ENCODE measurements around the gene FKBP9.
"Not testable (repeated sequence)": the region's sequence is repeated elsewhere in the genome, so short reads cannot be mapped to it uniquely, and the experiment has no call there.

Gene FKBP9

GRCh38 chr7:32957326-32958045 is at the start of gene FKBP9:
FKBP9 (plus strand) TSS chr7:32957440; CDS start chr7:32957574, 134 bp downstream.
- peak; percentile 42 for DNase-seq (ENCODE audit: low spot score)

GRCh38 chr7:32910195-32910594 is 47.0 kb upstream of the FKBP9 start:
- no peak for DNase-seq (ENCODE audit: low spot score)

- no peak for DNase-seq (ENCODE audit: low spot score)
These were observed 43.1 kb upstream of the FKBP9 start for GRCh38 chr7:32914184-32914583.

DNA sequence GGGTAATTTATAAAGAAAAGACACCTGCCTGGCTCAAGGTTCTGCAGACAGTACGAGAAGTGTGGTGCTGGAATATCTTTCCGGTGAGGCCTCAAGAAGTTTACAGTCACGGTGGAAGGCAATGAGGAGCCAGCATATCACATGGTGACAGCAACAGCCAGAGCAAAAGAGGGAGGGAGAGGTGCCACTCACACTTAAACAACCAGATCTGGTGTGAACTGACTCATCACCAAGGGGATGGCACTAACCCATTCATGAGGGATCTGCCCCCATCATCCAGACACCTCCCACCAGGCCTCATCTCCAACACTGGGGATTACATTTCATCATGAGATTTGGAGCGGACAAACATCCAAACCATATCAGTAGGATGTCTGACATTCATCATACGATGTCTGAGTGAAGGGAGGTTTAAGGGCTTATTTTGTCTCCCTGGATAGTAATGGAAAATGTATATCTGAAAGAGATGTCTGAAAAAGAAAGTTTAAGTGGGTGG is 42.2 kb upstream of the FKBP9 start:
- DNase-seq (ENCODE audit: low spot score): no peak

GRCh38 chr7:32916006-32916405 is 41.2 kb upstream of the FKBP9 start:
- no peak for DNase-seq (ENCODE audit: low spot score)

DNA sequence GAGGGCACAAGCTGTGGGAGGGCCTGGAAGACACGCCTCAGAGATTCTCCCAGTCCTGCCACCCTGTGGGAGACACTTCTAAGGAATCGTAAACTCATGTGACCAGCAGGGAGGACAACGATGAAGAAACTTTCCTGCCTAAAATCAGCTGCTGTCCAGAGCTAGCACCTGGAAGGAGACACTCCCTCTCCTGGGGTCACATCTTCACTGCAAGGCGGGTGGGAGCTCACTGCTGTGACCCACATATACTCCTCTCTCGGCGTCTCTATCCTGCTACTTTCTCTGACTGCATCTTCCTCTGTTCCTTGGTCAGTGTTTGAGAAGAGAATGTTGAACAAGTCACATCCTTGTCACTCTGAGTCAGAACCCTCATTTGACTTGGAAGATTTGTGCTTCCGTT is 40.2 kb upstream of the FKBP9 start:
- not testable (repeated sequence) for DNase-seq (ENCODE audit: low spot score)

- no peak for DNase-seq (ENCODE audit: low spot score)
These were observed 35.3 kb upstream of the FKBP9 start for GRCh38 chr7:32921896-32922295.

GRCh38 chr7:32928785-32929298 is 28.4 kb upstream of the FKBP9 start:
- DNase-seq (ENCODE audit: low spot score): peak; percentile 17

DNA sequence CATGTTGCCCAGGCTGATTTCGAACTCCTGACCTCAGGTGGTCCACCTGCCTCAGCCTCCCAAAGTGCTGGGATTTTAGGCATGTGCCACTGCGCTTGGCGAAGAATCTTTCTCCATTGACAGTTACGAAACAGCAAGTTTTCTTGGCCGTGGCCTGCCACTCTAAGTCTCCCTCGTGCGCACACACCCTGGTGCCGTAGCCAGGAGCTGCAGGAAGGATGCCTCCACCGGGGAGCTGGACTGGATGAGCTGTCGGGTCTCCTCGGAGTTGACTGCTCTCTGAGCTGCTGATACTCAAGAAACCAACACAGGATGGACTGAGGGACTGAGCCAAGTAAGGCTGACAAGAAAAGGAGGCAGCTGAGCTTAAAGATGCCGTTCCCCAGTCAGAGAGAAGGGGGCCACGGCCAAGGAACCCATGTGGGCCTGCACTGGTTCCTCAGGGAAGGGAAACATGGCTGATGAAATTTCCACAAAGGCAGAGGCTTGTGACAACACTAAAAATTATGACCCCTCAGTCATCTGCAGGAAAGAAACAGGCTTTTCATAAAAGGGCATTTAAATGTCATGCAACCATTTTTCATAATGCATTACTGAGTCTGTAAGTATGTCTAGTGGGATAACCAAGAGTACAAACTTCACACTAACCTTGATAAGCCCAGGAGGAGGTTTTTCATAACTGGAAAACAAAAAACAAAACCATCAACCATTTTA is 27.7 kb upstream of the FKBP9 start:
- no peak for DNase-seq (ENCODE audit: low spot score)

- DNase-seq (ENCODE audit: low spot score): no peak
These were observed 26.9 kb upstream of the FKBP9 start for GRCh38 chr7:32930378-32930777.

GRCh38 chr7:32935558-32935957 is 21.7 kb upstream of the FKBP9 start:
- DNase-seq (ENCODE audit: low spot score): no peak

- DNase-seq (ENCODE audit: low spot score): no peak
These were observed 20.6 kb upstream of the FKBP9 start for GRCh38 chr7:32936689-32937088.

- DNase-seq (ENCODE audit: low spot score): no peak
These were observed 19.7 kb upstream of the FKBP9 start for GRCh38 chr7:32937344-32938174.

DNA sequence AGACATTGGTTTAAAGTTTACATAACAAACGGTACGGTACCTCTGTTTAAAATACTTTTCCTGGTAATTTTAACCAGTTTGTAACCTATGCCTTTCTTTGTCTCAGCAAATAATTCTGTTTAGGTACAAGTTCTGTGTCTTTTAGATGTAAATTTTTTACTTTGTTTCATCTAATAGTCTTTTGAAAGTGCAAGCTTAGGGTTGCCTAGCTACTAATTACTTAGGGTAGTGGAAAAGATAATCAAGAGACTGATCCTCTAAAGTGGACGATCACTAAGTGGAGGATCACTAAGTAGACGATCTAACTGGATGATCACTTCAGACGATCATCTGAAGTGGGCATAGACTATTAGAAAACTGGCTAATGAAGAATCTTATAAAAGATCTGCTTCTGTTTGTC is 16.1 kb upstream of the FKBP9 start:
- DNase-seq (ENCODE audit: low spot score): no peak

- no peak for DNase-seq (ENCODE audit: low spot score)
These were observed 15.4 kb upstream of the FKBP9 start for GRCh38 chr7:32941681-32942414.

- peak; percentile 72 for DNase-seq (ENCODE audit: low spot score)
These were observed 14.6 kb upstream of the FKBP9 start for GRCh38 chr7:32942415-32943251.

- no peak for DNase-seq (ENCODE audit: low spot score)
These were observed 13.8 kb upstream of the FKBP9 start for GRCh38 chr7:32943252-32944030.

DNA sequence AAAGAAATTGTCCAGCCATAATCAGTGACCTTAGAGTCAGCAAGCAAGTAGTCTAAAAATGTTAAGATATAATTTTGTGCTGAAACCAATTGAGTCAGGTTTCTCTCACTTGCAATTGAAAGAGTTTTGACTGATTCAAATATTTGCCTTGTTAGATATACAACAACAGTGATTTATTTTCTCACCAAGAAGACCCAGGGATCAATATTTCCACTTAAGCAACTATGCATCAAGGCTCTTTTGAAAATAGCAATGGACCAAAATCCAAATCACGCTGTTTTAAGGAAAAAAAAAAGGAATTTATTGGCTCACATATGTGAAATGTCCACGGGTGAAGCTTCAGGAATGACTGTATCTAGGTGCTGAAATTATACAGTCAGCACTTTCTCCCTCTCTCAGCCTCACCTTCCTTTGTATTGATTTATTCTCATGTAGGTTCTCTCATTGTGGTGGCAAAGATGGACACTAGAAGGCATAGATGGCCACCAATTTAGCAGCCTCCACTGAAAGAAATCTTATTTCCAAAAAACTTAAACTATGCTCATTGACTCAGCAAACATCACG is 9.7 kb upstream of the FKBP9 start:
- DNase-seq (ENCODE audit: low spot score): no peak

- no peak for DNase-seq (ENCODE audit: low spot score)
These were observed 9.0 kb upstream of the FKBP9 start for GRCh38 chr7:32948202-32948601.

DNA sequence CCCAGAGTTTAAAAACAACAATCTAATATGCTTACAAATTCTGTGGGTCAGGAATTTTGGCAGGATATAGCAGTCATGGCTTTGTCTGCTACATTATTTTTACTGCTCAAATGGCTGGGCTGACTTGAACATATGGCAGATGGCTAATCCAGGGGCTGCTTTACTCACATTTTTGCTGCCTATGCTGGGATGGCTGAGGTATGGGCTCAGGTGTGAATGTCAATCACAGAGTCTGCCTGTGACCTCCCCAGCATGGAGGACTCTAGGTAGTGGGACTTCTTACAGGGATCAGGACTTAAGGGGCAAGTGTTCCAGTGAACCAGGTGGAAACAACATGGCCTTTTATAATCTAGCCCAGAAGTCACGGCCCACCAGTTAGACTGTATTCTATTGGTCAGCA is 4.4 kb upstream of the FKBP9 start:
- no peak for DNase-seq (ENCODE audit: low spot score)

All from germinal center (tissue), 1 donor.